Measurements from ENCODE around the gene SULT1B1.

SULT1B1 gene

GRCh38 chr4:69750346-69750745, 10.1 kb downstream of the SULT1B1 start:
- Histone ChIP-seq H3K4me3 (ENCODE audit: extremely low read depth, insufficient read depth, low read length, poor library complexity, severe bottlenecking) (no peak overlapping the region), H3K36me3 (ENCODE audit: control insufficient read depth, insufficient read depth, low read length) (no peaks in the 10 kb centered on the region), H3K4me1 (ENCODE audit: control insufficient read depth, insufficient read depth, low read length, poor library complexity, severe bottlenecking) (no peaks in the 10 kb centered on the region), H3K27ac (ENCODE audit: low read depth, low read length, severe bottlenecking) (no peak overlapping the region), H3K9me3 (ENCODE audit: control insufficient read depth, low read length) (no peaks in the 10 kb centered on the region)

- WGBS, 2 experiments (ENCODE audit: insufficient coverage in 2 of 2), result 91% methylated on average over 1 of the region's 2 CpGs; no CpG with 5 or more reads in 1 of the 2 experiments
These were observed 10.6 kb downstream of the SULT1B1 start for GRCh38 chr4:69749771-69750170.

GRCh38 chr4:69748173-69748572, 12.2 kb downstream of the SULT1B1 start:
- no peak overlapping the region for H3K27ac ChIP-seq (ENCODE audit: low read depth, low read length, severe bottlenecking)
- no peaks in the 10 kb centered on the region for H3K36me3 ChIP-seq (ENCODE audit: control insufficient read depth, insufficient read depth, low read length)
- H3K4me1 ChIP-seq (ENCODE audit: control insufficient read depth, insufficient read depth, low read length, poor library complexity, severe bottlenecking), result no peaks in the 10 kb centered on the region
- WGBS, 2 experiments (ENCODE audit: insufficient coverage in 2 of 2), result no CpG with 5 or more reads among the region's 1 CpG
- H3K9me3 ChIP-seq (ENCODE audit: control insufficient read depth, low read length), result no peaks in the 10 kb centered on the region
- H3K4me3 ChIP-seq (ENCODE audit: extremely low read depth, insufficient read depth, low read length, poor library complexity, severe bottlenecking), result no peak overlapping the region

More at GRCh38 chr4:69749771-69750170, 10.6 kb downstream of the SULT1B1 start:
- no peaks in the 10 kb centered on the region for H3K36me3 ChIP-seq (ENCODE audit: control insufficient read depth, insufficient read depth, low read length)
- no peak overlapping the region for H3K27ac ChIP-seq (ENCODE audit: low read depth, low read length, severe bottlenecking)
- H3K9me3 ChIP-seq (ENCODE audit: control insufficient read depth, low read length), result no peaks in the 10 kb centered on the region
- H3K4me1 ChIP-seq (ENCODE audit: control insufficient read depth, insufficient read depth, low read length, poor library complexity, severe bottlenecking), result no peaks in the 10 kb centered on the region
- no peak overlapping the region for H3K4me3 ChIP-seq (ENCODE audit: extremely low read depth, insufficient read depth, low read length, poor library complexity, severe bottlenecking)

GRCh38 chr4:69744157-69744478, 16.3 kb downstream of the SULT1B1 start:
- H3K27ac ChIP-seq (ENCODE audit: low read depth, low read length, severe bottlenecking), result no peak overlapping the region
- H3K36me3 ChIP-seq (ENCODE audit: control insufficient read depth, insufficient read depth, low read length), result no peaks in the 10 kb centered on the region
- 70 to 77% methylated on average over 6 to 10 of the region's 11 CpGs for WGBS, 2 experiments (ENCODE audit: insufficient coverage in 2 of 2)
- no peak overlapping the region for H3K4me3 ChIP-seq (ENCODE audit: extremely low read depth, insufficient read depth, low read length, poor library complexity, severe bottlenecking)
- peaks cover 5% of the 10 kb centered on the region for H3K9me3 ChIP-seq (ENCODE audit: control insufficient read depth, low read length)
- H3K4me1 ChIP-seq (ENCODE audit: control insufficient read depth, insufficient read depth, low read length, poor library complexity, severe bottlenecking), result no peaks in the 10 kb centered on the region

- Histone ChIP-seq H3K27ac (ENCODE audit: low read depth, low read length, severe bottlenecking) (no peak overlapping the region), H3K4me3 (ENCODE audit: extremely low read depth, insufficient read depth, low read length, poor library complexity, severe bottlenecking) (no peak overlapping the region), H3K36me3 (ENCODE audit: control insufficient read depth, insufficient read depth, low read length) (no peaks in the 10 kb centered on the region), H3K9me3 (ENCODE audit: control insufficient read depth, low read length) (peaks cover 6% of the 10 kb centered on the region), H3K4me1 (ENCODE audit: control insufficient read depth, insufficient read depth, low read length, poor library complexity, severe bottlenecking) (no peaks in the 10 kb centered on the region)
- WGBS, 2 experiments (ENCODE audit: insufficient coverage in 2 of 2), result 87 to 96% methylated on average over 11 to 12 of the region's 13 CpGs
These were observed 16.8 kb downstream of the SULT1B1 start for GRCh38 chr4:69743476-69744156.

- no peak overlapping the region for H3K4me3 ChIP-seq (ENCODE audit: extremely low read depth, insufficient read depth, low read length, poor library complexity, severe bottlenecking)
- H3K27ac ChIP-seq (ENCODE audit: low read depth, low read length, severe bottlenecking), result no peak overlapping the region
- 89 to 93% methylated on average over 5 of the region's 9 CpGs for WGBS, 2 experiments (ENCODE audit: insufficient coverage in 2 of 2)
- no peaks in the 10 kb centered on the region for H3K4me1 ChIP-seq (ENCODE audit: control insufficient read depth, insufficient read depth, low read length, poor library complexity, severe bottlenecking)
- no peaks in the 10 kb centered on the region for H3K36me3 ChIP-seq (ENCODE audit: control insufficient read depth, insufficient read depth, low read length)
- H3K9me3 ChIP-seq (ENCODE audit: control insufficient read depth, low read length), result peaks cover 6% of the 10 kb centered on the region
These were observed 17.8 kb downstream of the SULT1B1 start for GRCh38 chr4:69742596-69742995.

- Histone ChIP-seq H3K27ac (ENCODE audit: low read depth, low read length, severe bottlenecking) (no peak overlapping the region), H3K4me3 (ENCODE audit: extremely low read depth, insufficient read depth, low read length, poor library complexity, severe bottlenecking) (no peak overlapping the region), H3K9me3 (ENCODE audit: control insufficient read depth, low read length) (peaks cover 6% of the 10 kb centered on the region), H3K4me1 (ENCODE audit: control insufficient read depth, insufficient read depth, low read length, poor library complexity, severe bottlenecking) (no peaks in the 10 kb centered on the region), H3K36me3 (ENCODE audit: control insufficient read depth, insufficient read depth, low read length) (no peaks in the 10 kb centered on the region)
- WGBS, 2 experiments (ENCODE audit: insufficient coverage in 2 of 2), result 50 to 83% methylated on average over 1 of the region's 1 CpG
These were observed 21.5 kb downstream of the SULT1B1 start for GRCh38 chr4:69738872-69739271.

GRCh38 chr4:69735119-69735518, 25.3 kb downstream of the SULT1B1 start:
- Histone ChIP-seq H3K36me3 (ENCODE audit: control insufficient read depth, insufficient read depth, low read length) (no peaks in the 10 kb centered on the region), H3K4me1 (ENCODE audit: control insufficient read depth, insufficient read depth, low read length, poor library complexity, severe bottlenecking) (no peaks in the 10 kb centered on the region), H3K27ac (ENCODE audit: low read depth, low read length, severe bottlenecking) (no peak overlapping the region), H3K9me3 (ENCODE audit: control insufficient read depth, low read length) (peaks cover 6% of the 10 kb centered on the region), H3K4me3 (ENCODE audit: extremely low read depth, insufficient read depth, low read length, poor library complexity, severe bottlenecking) (no peak overlapping the region)
- 95 to 96% methylated on average over 3 of the region's 4 CpGs for WGBS, 2 experiments (ENCODE audit: insufficient coverage in 2 of 2)

- Histone ChIP-seq H3K4me3 (ENCODE audit: extremely low read depth, insufficient read depth, low read length, poor library complexity, severe bottlenecking) (no peak overlapping the region), H3K4me1 (ENCODE audit: control insufficient read depth, insufficient read depth, low read length, poor library complexity, severe bottlenecking) (no peaks in the 10 kb centered on the region), H3K9me3 (ENCODE audit: control insufficient read depth, low read length) (no peaks in the 10 kb centered on the region), H3K36me3 (ENCODE audit: control insufficient read depth, insufficient read depth, low read length) (no peaks in the 10 kb centered on the region), H3K27ac (ENCODE audit: low read depth, low read length, severe bottlenecking) (no peak overlapping the region)
- WGBS, 2 experiments (ENCODE audit: insufficient coverage in 2 of 2), result no CpG with 5 or more reads among the region's 1 CpG
These were observed 28.6 kb downstream of the SULT1B1 start for GRCh38 chr4:69731847-69732246.

- Histone ChIP-seq H3K27ac (ENCODE audit: low read depth, low read length, severe bottlenecking) (no peak overlapping the region), H3K4me1 (ENCODE audit: control insufficient read depth, insufficient read depth, low read length, poor library complexity, severe bottlenecking) (no peaks in the 10 kb centered on the region), H3K36me3 (ENCODE audit: control insufficient read depth, insufficient read depth, low read length) (no peaks in the 10 kb centered on the region), H3K9me3 (ENCODE audit: control insufficient read depth, low read length) (no peaks in the 10 kb centered on the region), H3K4me3 (ENCODE audit: extremely low read depth, insufficient read depth, low read length, poor library complexity, severe bottlenecking) (no peak overlapping the region)
- WGBS, 2 experiments (ENCODE audit: insufficient coverage in 2 of 2), result no CpG with 5 or more reads among the region's 1 CpG
These were observed 29.2 kb downstream of the SULT1B1 start for GRCh38 chr4:69731241-69731640.

GRCh38 chr4:69730002-69730401, 30.4 kb downstream of the SULT1B1 start:
- Histone ChIP-seq H3K4me1 (ENCODE audit: control insufficient read depth, insufficient read depth, low read length, poor library complexity, severe bottlenecking) (no peaks in the 10 kb centered on the region), H3K9me3 (ENCODE audit: control insufficient read depth, low read length) (no peaks in the 10 kb centered on the region), H3K4me3 (ENCODE audit: extremely low read depth, insufficient read depth, low read length, poor library complexity, severe bottlenecking) (no peak overlapping the region), H3K36me3 (ENCODE audit: control insufficient read depth, insufficient read depth, low read length) (no peaks in the 10 kb centered on the region), H3K27ac (ENCODE audit: low read depth, low read length, severe bottlenecking) (no peak overlapping the region)

Data from mesodermal cell (in vitro differentiated cells).